Smooth muscle cell (in vitro differentiated cells): ENCODE data around the gene ATP6V1G3. TPM values are rescaled to one million over a fixed set of nuclear protein-coding genes. Genes with fewer than 3 reads are reported as not detected.

ENCODE experiments used
- DNase-seq: peaks from one replicate; lab custom pipeline; 2025; ENCODE audit not compliant: unreplicated experiment; lab: John Stamatoyannopoulos, UW
- H2AFZ ChIP-seq: fragments of 200-600 bp; sonication (generic); 2 replicates; pipeline ENCODE4 v1.6.0; 2016; ENCODE audit warnings: antibody characterized with exemption, low read depth, mild to moderate bottlenecking
- H3F3A ChIP-seq: fragments of 200-600 bp; sonication (generic); 2 replicates; pipeline ENCODE4 v1.6.0; 2017; ENCODE audit warnings: antibody characterized with exemption, low read depth
- H3K27ac ChIP-seq: fragments of 200-600 bp; sonication (generic); 2 replicates; pipeline ENCODE4 v1.5.1; 2016; ENCODE audit warnings: low read depth, mild to moderate bottlenecking
- H3K27me3 ChIP-seq: fragments of 200-600 bp; sonication (generic); 2 replicates; pipeline ENCODE4 v1.6.1; 2016; ENCODE audit warnings: low read depth, mild to moderate bottlenecking
- H3K36me3 ChIP-seq: fragments of 200-600 bp; sonication (generic); 2 replicates; pipeline ENCODE4 v1.5.1; 2016; ENCODE audit warnings: low read depth
- H3K4me1 ChIP-seq: fragments of 200-600 bp; sonication (generic); 2 replicates; pipeline ENCODE4 v1.5.1; 2016; ENCODE audit warnings: low read depth
- H3K4me2 ChIP-seq: fragments of 200-600 bp; sonication (generic); 2 replicates; pipeline ENCODE4 v1.6.0; 2016; ENCODE audit warnings: mild to moderate bottlenecking
- H3K4me3 ChIP-seq: fragments of 200-600 bp; sonication (generic); 2 replicates; pipeline ENCODE4 v1.5.1; 2016; ENCODE audit warnings: mild to moderate bottlenecking
- H3K79me2 ChIP-seq: fragments of 200-600 bp; sonication (generic); 2 replicates; pipeline ENCODE4 v1.6.0; 2016; ENCODE audit warnings: low read depth, mild to moderate bottlenecking
- H3K9ac ChIP-seq: fragments of 200-600 bp; sonication (generic); 2 replicates; pipeline ENCODE4 v1.6.0; 2016; ENCODE audit warnings: low read depth
- H3K9me3 ChIP-seq: fragments of 200-600 bp; sonication (generic); replicated peaks from 2 replicates; pipeline ENCODE4 v1.5.1; 2016; ENCODE audit warnings: low read depth
- H4K20me1 ChIP-seq: fragments of 200-600 bp; sonication (generic); 2 replicates; pipeline ENCODE4 v1.6.0; 2016; ENCODE audit warnings: low read depth
- CTCF ChIP-seq: fragments of 200-600 bp; sonication (generic); IDR thresholded peaks from 2 replicates; pipeline ENCODE4 v1.5.1; 2017; ENCODE audit warnings: borderline replicate concordance, mild to moderate bottlenecking, antibody characterized with exemption; ENCODE audit not compliant: insufficient read depth, poor library complexity, severe bottlenecking
- WGBS: methylation state at CpG from one replicate; pipeline ENCODE4 v1.1.7; 2016; ENCODE audit warnings: low lambda C conversion rate; 5-methylcytosine and 5-hydroxymethylcytosine counted together
- polyA plus RNA-seq: library from polyadenylated mRNA; unstranded; fragments of >200 nt; fragmentation: Nextera tagmentation; extraction: Ambion mirVana; gene quantifications from 2 replicates; pipeline ENCODE4 v1.2.1, GENCODE V29; 2016
- total RNA-seq: library from RNA; depleted of rRNA; stranded (reverse); fragments of >200 nt; gene quantifications from 2 replicates; pipeline ENCODE4 v1.2.3, GENCODE V29; 2014

ATP6V1G3 gene
- total and polyA plus RNA-seq, 2 experiments from 2014 or later, result not detected

- DNase-seq, result no peak
- H4K20me1 ChIP-seq, result no peaks in the 10 kb centered on the region
- no peaks in the 10 kb centered on the region for H3K9me3 ChIP-seq
- no peak overlapping the region for H3K9ac ChIP-seq
- H3K4me3 ChIP-seq, result no peak overlapping the region
- no peaks in the 10 kb centered on the region for H3K36me3 ChIP-seq
- no peak overlapping the region for H3K27ac ChIP-seq
- TF ChIP-seq CTCF, result no peak
- H2AFZ ChIP-seq, result peak overlapping the region; percentile 21
- H3K79me2 ChIP-seq, result no peaks in the 10 kb centered on the region
- 92% methylated on average over 6 of the region's 6 CpGs for WGBS
- no peaks in the 10 kb centered on the region for H3K27me3 ChIP-seq
- peaks cover 5% of the 10 kb centered on the region for H3F3A ChIP-seq
- H3K4me1 ChIP-seq, result no peaks in the 10 kb centered on the region
- H3K4me2 ChIP-seq, result no peak overlapping the region
These were observed 49.5 kb downstream of the ATP6V1G3 start for GRCh38 chr1:198491028-198491427.

GRCh38 chr1:198490224-198490623 is 50.3 kb downstream of the ATP6V1G3 start:
- Histone ChIP-seq H3K36me3 (no peaks in the 10 kb centered on the region), H3K9ac (no peak overlapping the region), H3K27ac (no peak overlapping the region), H4K20me1 (no peaks in the 10 kb centered on the region), H3K27me3 (no peaks in the 10 kb centered on the region), H3K4me1 (no peaks in the 10 kb centered on the region), H2AFZ (peak overlapping the region; percentile 54), H3K4me3 (no peak overlapping the region), H3K9me3 (no peaks in the 10 kb centered on the region), H3K79me2 (no peaks in the 10 kb centered on the region), H3F3A (peaks cover 5% of the 10 kb centered on the region), H3K4me2 (no peak overlapping the region)
- 91% methylated on average over 1 of the region's 1 CpG for WGBS
- no peak for TF ChIP-seq CTCF
- no peak for DNase-seq

GRCh38 chr1:198486903-198487302 is 53.6 kb downstream of the ATP6V1G3 start:
- no peak for DNase-seq
- H3K36me3 ChIP-seq, result no peaks in the 10 kb centered on the region
- H3K9me3 ChIP-seq, result no peaks in the 10 kb centered on the region
- H3K4me2 ChIP-seq, result no peak overlapping the region
- H3K9ac ChIP-seq, result no peak overlapping the region
- no peaks in the 10 kb centered on the region for H3K79me2 ChIP-seq
- H3K27ac ChIP-seq, result no peak overlapping the region
- no peaks in the 10 kb centered on the region for H4K20me1 ChIP-seq
- no peak overlapping the region for H2AFZ ChIP-seq
- TF ChIP-seq CTCF, result no peak
- H3F3A ChIP-seq, result no peaks in the 10 kb centered on the region
- no peak overlapping the region for H3K4me3 ChIP-seq
- H3K27me3 ChIP-seq, result no peaks in the 10 kb centered on the region
- no peaks in the 10 kb centered on the region for H3K4me1 ChIP-seq

- no peaks in the 10 kb centered on the region for H3F3A ChIP-seq
- no peaks in the 10 kb centered on the region for H3K4me1 ChIP-seq
- no peak overlapping the region for H3K27ac ChIP-seq
- H3K4me2 ChIP-seq, result no peak overlapping the region
- no peak for TF ChIP-seq CTCF
- H2AFZ ChIP-seq, result no peak overlapping the region
- H3K9ac ChIP-seq, result no peak overlapping the region
- no peaks in the 10 kb centered on the region for H3K27me3 ChIP-seq
- no peaks in the 10 kb centered on the region for H3K36me3 ChIP-seq
- no peaks in the 10 kb centered on the region for H3K79me2 ChIP-seq
- no peaks in the 10 kb centered on the region for H3K9me3 ChIP-seq
- no peak for DNase-seq
- no peak overlapping the region for H3K4me3 ChIP-seq
- no peaks in the 10 kb centered on the region for H4K20me1 ChIP-seq
These were observed 56.8 kb downstream of the ATP6V1G3 start for GRCh38 chr1:198483645-198484044.
